ENCODE results near the gene GSTA3. TPM values are rescaled to one million over a fixed set of nuclear protein-coding genes. Genes with fewer than 3 reads are reported as not detected.
"Not testable (repeated sequence)": the region's sequence is repeated elsewhere in the genome, so short reads cannot be mapped to it uniquely, and the experiment has no call there.

GSTA3 gene
- total RNA-seq, 1 donor from 2014 or later: not detected

DNA sequence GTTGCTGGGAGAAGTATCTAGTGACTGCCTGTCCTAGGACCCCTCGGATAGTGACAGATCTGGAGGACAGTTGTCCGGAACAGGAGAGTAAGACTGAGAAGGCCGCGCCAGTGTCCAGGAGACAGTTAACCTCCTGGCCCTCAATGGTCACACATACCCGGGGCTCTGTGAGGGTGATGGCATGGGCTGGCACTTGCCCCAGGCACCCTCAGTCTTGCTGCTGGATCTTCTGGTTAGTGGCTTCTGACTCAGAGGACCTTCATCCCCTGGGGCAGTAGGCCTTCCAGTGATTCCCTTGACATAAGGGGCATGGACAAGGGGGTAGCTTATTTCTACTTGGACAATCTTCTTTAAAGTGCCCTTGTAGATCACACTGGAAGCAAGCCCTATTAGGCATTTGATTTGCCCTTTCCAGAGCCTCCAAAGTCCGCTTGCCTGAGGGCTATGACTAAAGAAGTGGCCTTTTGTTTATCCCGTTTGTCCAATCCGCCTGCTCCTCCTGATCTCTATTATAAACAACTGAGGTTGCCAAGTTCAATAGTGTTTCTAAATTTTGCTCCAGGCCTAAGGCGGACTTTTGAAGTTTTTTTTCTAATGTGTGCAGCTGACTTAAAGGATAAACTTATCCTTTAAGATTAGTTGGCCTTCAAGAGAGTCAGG is 8.7 kb upstream of the GSTA3 start:
- not testable (repeated sequence) for DNase-seq (ENCODE audit: extremely low read depth, low read depth, low spot score)

GRCh38 chr6:52914516-52914915 is 5.0 kb upstream of the GSTA3 start:
- no peak for DNase-seq (ENCODE audit: extremely low read depth, low read depth, low spot score)

DNA sequence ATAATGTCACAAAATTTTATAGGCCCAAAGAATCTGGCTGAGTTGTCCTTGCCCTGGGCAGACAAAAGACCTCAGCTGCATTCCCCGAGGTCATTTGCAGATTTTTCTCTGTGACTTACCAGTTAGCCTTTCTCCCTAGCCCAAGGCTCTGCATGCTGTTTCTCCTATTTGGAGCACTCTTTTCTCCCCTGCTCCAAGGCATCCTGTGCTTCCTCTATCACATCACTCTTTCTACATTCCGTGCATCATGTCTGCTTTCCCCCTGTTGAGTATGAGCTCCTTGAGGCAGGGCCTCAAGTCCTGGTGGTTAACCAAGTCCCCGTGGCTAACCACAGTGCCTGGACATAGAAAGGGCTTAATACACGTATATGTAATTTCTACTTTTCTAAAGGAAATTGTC is 593 bp upstream of the GSTA3 start:
- DNase-seq (ENCODE audit: extremely low read depth, low read depth, low spot score): no peak

DNA sequence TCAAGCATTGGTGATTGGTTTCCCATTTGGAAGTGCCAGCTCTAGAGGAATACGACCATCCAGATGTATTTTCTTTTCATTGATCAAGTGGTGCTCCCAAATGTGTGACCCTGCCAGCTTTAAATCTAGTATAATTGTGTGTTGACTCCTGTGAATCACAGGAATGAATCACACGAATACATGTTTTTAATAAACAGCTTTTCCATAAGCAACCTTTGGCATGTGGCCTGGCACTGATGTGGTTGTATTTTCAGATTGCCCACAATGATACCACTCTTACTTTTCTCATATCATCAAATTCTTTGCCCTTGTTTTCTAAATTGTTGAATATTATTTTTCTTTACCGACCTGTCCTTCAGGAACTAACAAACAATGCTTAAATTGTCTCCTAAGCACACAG is 367 bp downstream of the GSTA3 start:
- no peak for DNase-seq (ENCODE audit: extremely low read depth, low read depth, low spot score)

GRCh38 chr6:52908526-52908925 is 972 bp downstream of the GSTA3 start:
- DNase-seq (ENCODE audit: extremely low read depth, low read depth, low spot score): no peak

GRCh38 chr6:52904562-52905279 is 4.8 kb downstream of the GSTA3 start:
- no peak for DNase-seq (ENCODE audit: extremely low read depth, low read depth, low spot score)

- DNase-seq (ENCODE audit: extremely low read depth, low read depth, low spot score): no peak
Measured at GRCh38 chr6:52900536-52900935, 9.0 kb downstream of the GSTA3 start.

DNA sequence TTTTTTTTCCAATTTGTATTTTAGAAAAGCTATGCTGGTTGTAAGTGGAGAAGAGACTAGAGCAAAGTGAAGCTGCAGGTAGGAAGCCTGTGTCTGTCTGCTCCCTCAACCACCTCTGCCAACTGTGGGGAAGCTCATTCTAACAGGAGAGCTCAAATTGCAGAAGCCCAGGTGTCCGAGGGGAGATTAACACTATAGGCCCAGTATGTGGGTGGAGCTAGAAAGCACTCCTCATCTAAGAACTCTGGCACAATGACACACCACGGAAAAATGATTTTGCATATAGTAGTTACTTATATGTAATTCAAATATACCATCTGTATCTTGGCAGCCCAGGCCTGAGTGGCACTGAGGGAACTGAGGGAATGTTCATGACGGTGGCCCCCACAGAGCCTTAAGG is 13.7 kb downstream of the GSTA3 start:
- DNase-seq (ENCODE audit: extremely low read depth, low read depth, low spot score): not testable (repeated sequence)

DNA sequence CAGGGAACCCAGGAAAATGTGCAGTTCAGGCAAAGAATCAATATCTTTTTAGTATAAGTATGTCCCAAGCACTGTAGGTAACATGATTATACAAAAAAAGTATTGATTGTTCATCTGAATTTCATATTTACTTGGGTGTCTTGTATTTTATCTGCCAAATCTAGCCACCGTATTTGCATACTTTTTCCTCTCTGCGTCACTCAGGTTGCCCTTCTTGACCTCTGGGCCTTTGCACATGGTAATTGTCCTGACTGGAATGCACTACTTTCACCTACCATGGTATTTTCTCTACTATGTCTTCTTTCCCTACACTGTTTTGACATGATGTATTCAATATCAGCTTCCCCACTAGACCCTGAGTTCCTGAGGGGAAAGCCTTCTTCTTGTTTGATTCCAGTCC is 15.2 kb downstream of the GSTA3 start:
- DNase-seq (ENCODE audit: extremely low read depth, low read depth, low spot score): no peak

DNA sequence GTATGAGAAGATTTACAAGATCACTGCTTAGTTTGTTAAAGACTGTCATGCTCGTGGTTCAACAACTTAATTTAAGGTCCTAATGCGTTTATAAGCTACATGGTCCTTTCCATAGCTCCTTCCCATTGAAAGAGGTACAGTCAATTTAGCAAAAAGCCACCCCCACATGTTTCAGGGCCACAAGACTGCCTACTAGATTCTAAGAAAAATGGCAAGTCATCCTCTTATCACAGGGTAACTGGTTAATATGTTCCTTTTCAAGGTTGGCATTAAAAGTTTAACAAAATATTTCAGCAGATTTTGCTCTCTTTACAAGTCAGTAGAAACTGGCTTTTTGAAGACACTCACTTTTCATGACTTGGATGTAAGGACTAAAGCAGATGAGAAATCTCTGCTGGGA is 15.7 kb downstream of the GSTA3 start:
- no peak for DNase-seq (ENCODE audit: extremely low read depth, low read depth, low spot score)

DNA sequence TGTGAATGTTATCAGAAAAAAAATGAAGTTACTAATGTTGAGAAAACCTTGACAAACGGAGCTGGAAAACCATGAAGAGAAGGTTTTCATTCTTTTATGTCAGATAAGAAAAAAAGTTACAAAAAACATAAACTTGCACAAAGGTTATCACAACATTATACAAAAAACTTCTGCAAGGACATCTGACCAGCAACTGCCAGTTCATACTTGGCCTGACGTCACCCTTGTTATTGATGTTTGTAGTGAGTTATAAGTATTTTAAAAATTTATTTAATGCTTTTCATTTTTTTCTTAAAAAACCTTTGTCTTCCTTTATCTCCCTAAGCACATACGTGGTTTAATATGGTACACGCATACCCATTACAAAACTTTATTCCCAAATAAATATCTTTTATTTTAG is 16.3 kb downstream of the GSTA3 start:
- DNase-seq (ENCODE audit: extremely low read depth, low read depth, low spot score): no peak

- DNase-seq (ENCODE audit: extremely low read depth, low read depth, low spot score): no peak
Measured at GRCh38 chr6:52890018-52890417, 19.5 kb downstream of the GSTA3 start.

DNA sequence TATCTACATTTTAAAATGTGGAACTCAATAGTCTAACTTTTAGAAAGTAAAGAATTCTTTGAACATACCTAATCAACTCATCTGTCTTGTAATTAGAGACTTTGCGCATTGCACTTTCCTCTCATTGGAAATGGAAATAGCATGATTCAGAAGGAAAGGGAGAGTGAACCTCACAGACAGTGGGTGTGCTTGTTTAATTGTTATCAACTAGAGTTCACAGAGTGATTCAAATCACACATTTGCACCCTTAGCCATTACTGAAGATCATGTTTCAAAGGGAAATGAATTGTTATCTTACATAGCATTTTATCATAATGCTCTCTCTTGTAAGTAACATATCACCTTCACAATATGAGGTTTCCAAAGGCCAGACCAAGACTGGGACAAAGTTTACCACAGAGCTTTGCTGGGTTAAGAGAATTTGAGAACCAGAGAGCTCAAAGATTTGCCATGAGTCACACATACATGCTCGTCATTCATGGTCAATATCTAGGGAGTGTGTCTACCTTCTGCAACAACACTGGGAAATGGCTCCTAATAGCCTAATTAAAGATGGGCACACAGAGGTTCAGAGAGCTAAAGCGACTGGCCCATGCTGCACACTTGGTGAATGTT is 21.5 kb downstream of the GSTA3 start:
- no peak for DNase-seq (ENCODE audit: extremely low read depth, low read depth, low spot score)

DNA sequence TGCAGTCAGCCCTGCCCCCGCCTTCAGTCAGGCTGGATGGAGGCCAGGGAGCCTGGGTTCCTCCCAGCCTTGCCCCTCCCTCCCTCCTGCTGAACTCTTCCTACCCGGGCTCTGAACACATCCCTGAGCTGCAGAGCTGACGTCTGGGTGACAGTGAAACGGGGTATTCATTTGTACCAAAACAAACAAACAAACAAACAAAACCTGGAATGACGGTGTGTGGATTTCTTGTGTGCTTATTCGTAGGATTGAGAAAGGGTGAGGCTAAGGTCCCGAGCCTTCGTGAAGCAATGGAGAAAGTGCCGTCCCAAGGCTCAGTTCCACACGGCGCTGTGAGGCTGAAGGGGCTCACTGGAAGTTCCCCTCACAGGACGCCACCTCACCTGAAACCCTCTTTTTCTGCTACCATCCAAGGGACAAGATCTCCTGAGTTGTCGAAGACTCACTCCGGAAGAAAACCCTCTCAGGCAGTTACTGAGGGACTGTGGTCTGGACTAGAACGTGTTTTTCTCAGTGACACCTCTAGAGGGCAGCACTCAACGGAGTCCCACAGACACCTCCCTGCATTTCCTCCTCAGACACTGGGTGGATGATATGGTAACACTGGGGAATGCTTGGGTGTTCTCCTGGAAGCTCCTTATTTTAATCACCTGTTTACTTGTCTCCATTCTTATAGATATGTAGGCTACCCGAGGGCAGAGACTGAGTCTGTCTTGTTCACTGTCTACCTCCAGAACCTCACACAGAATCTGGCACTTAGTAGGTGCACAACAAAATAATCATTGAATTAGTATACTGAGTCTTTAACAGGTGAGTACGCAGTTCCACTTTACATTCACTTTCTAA is 27.3 kb downstream of the GSTA3 start:
- DNase-seq (ENCODE audit: extremely low read depth, low read depth, low spot score): peak; percentile 29

- DNase-seq (ENCODE audit: extremely low read depth, low read depth, low spot score): no peak
Measured at GRCh38 chr6:52881662-52881995, 27.9 kb downstream of the GSTA3 start.

GRCh38 chr6:52877786-52878185 is 31.7 kb downstream of the GSTA3 start:
- no peak for DNase-seq (ENCODE audit: extremely low read depth, low read depth, low spot score)

- DNase-seq (ENCODE audit: extremely low read depth, low read depth, low spot score): no peak
Measured at GRCh38 chr6:52877168-52877567, 32.3 kb downstream of the GSTA3 start.

DNA sequence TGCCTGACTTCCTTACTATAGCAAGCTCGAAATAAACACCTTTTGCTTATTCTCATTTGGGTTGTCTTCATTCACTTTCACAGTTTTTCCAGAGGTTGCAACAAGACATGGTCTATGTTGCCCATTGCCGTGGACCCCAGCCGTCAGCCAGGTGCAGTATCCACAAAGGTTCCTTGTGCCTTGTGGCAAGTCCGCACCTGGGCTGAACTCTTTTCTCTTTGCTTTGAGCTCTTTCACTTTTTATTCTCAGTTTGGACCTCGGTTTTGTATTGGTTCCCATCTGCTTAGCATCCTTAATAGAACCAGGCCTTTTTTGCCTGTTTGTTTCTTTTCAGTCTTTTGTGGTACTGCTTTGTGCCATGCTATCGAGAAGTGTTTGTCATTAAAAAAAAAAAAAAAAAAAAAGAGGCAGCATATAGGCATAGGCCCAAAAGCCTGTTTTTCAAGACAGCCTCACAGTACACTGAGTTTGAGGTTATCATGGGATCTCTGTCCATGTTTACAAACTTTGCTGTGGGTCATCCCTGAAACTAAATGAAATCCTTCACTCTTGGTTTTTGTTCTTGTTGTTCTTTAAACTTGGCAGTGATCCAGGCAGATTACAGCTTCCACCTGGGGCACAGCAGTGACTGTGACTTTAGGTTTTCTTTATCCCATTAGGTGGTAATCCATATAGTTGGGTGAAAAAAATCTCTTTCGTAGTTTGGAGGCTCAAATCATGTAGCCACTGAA is 33.3 kb downstream of the GSTA3 start:
- no peak for DNase-seq (ENCODE audit: extremely low read depth, low read depth, low spot score)

- DNase-seq (ENCODE audit: extremely low read depth, low read depth, low spot score): no peak
Measured at GRCh38 chr6:52872031-52872430, 37.5 kb downstream of the GSTA3 start.

DNA sequence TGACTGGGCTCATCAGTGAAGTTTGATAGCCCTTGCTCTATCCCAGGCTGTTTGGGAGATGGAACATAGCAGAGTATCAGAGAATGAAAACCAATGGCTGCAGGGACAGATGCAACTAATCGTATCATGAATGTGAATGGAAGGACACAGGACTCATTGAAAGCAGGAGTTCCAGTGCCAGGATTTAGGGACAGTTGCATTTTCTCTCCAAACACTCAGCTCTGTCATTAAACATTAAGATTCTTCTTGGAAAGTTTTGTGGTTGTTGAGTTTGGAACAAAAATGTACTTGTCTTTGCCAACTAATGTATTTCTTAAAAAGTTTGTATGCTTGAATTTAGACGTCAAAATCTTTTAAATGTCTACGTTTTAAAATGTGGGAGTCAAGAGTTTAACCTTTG is 37.9 kb downstream of the GSTA3 start:
- no peak for DNase-seq (ENCODE audit: extremely low read depth, low read depth, low spot score)

Data from glomerular endothelial cell (primary cell).